RWPE1 (cell line): ENCODE results near the gene MADD.

Source experiments
- CTCF ChIA-PET: fragments of 350-600 bp; sonication (Branson Sonifier 250); formaldehyde crosslinking; extraction: SDS; loops from one replicate; lab custom pipeline; 2021; lab: Yijun Ruan, JAX
- POLR2A ChIA-PET: fragments of 400-600 bp; formaldehyde crosslinking; extraction: SDS; loops from one replicate; lab custom pipeline; 2020; ENCODE audit warnings: antibody characterized with exemption; ENCODE audit not compliant: low non-redundant PET; lab: Yijun Ruan, JAX
- DNase-seq: peaks from one replicate; pipeline ENCODE4 v3.0.0; 2012; ENCODE audit warnings: low spot score
- H3K27ac ChIP-seq: fragments of 450-650 bp; 2 replicates; pipeline ENCODE4 v1.5.1; 2017
- TF ChIP-seq, protein P1 (sequence below): fragments of 450-650 bp; conservative IDR thresholded peaks from 2 replicates; pipeline ENCODE4 v1.5.1; 2017; ENCODE audit warnings: low read depth, mild to moderate bottlenecking

Gene MADD

DNA sequence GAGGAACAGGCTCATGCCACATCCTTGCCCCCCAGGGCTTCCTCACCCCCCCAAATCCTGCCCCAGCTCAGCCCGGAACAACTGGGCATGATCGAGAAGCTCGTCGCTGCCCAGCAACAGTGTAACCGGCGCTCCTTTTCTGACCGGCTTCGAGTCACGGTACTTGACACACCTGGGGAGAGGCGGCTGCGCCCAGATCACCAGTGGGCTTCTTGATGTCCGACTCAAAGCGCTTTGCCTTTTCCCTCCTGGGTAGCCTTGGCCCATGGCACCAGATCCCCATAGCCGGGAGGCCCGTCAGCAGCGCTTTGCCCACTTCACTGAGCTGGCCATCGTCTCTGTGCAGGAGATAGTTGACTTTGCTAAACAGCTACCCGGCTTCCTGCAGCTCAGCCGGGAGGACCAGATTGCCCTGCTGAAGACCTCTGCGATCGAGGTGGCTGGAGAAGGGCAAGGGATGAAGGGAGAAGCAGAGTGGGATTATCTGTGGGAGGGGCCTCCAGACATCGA, 8.6 kb upstream of the MADD start:
- CTCF ChIA-PET = interaction anchor here (1.5 kb wide), 1 partner anchor 94 kb away, joined by 5 read pairs; no protein-coding TSS in a partner anchor
- TF ChIP-seq, protein P1, sequence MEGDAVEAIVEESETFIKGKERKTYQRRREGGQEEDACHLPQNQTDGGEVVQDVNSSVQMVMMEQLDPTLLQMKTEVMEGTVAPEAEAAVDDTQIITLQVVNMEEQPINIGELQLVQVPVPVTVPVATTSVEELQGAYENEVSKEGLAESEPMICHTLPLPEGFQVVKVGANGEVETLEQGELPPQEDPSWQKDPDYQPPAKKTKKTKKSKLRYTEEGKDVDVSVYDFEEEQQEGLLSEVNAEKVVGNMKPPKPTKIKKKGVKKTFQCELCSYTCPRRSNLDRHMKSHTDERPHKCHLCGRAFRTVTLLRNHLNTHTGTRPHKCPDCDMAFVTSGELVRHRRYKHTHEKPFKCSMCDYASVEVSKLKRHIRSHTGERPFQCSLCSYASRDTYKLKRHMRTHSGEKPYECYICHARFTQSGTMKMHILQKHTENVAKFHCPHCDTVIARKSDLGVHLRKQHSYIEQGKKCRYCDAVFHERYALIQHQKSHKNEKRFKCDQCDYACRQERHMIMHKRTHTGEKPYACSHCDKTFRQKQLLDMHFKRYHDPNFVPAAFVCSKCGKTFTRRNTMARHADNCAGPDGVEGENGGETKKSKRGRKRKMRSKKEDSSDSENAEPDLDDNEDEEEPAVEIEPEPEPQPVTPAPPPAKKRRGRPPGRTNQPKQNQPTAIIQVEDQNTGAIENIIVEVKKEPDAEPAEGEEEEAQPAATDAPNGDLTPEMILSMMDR = no peak
- POLR2A ChIA-PET = no interaction called here

DNA sequence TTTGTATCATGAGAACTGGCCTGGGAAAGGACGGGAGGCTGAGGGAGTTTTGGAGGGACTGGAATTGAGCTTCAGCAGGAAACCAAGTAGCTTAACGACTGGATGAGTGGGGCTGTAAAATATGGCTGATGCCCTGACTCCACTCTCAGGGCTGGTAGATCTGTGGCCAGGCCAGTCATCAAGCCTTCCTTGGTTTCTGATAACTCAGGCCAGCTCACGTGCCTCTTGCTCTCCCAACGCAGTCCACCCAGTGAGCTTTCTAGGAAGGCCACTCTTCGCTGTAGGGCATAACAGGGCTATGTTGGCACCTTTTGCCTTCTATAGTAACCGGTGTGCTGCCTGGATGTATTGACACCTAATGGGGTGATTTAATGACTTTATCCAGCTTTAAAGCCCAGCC, 5.8 kb upstream of the MADD start:
- no peak overlapping the region for H3K27ac ChIP-seq
- ChIA-PET CTCF (interaction anchor here (0.5 to 0.7 kb wide), 3 partner anchors 80 to 97 kb away, joined by 3 read pairs; no protein-coding TSS in a partner anchor), POLR2A (interaction anchor here (1.1 kb wide), 1 partner anchor 15 kb away, joined by 4 read pairs; the partner anchor contains the start of gene ACP2)

More for the DNA sequence above, 8.6 kb upstream of the MADD start:
- no peak for DNase-seq
- H3K27ac ChIP-seq = peak overlapping the region; percentile 11; the same call in 1 of the 2 replicates

GRCh38 chr11:47264521-47264920, 5.4 kb upstream of the MADD start:
- peak overlapping the region; percentile 66 for H3K27ac ChIP-seq
- DNase-seq = no peak
- ChIA-PET CTCF (interaction anchor here (0.6 to 0.7 kb wide), 2 partner anchors 80 to 90 kb away, joined by 3 read pairs; no protein-coding TSS in a partner anchor), POLR2A (interaction anchor here (1.1 kb wide), 1 partner anchor 16 kb away, joined by 4 read pairs; the partner anchor contains the start of gene ACP2)
- TF ChIP-seq, protein P1 = no peak

More for the DNA sequence above, 5.8 kb upstream of the MADD start:
- TF ChIP-seq, protein P1 = no peak
- DNase-seq = no peak

- DNase-seq = no peak
- H3K27ac ChIP-seq = peak overlapping the region; percentile 92
- POLR2A ChIA-PET = no interaction called here
- TF ChIP-seq, protein P1 = no peak
- CTCF ChIA-PET = no interaction called here
These were observed 2.1 kb upstream of the MADD start for GRCh38 chr11:47267876-47268275.

- TF ChIP-seq, protein P1 = no peak
- DNase-seq = no peak
- ChIA-PET CTCF (no interaction called here), POLR2A (no interaction called here)
- H3K27ac ChIP-seq = peak overlapping the region; percentile 92
These were observed 1.4 kb upstream of the MADD start for GRCh38 chr11:47268448-47269001.

DNA sequence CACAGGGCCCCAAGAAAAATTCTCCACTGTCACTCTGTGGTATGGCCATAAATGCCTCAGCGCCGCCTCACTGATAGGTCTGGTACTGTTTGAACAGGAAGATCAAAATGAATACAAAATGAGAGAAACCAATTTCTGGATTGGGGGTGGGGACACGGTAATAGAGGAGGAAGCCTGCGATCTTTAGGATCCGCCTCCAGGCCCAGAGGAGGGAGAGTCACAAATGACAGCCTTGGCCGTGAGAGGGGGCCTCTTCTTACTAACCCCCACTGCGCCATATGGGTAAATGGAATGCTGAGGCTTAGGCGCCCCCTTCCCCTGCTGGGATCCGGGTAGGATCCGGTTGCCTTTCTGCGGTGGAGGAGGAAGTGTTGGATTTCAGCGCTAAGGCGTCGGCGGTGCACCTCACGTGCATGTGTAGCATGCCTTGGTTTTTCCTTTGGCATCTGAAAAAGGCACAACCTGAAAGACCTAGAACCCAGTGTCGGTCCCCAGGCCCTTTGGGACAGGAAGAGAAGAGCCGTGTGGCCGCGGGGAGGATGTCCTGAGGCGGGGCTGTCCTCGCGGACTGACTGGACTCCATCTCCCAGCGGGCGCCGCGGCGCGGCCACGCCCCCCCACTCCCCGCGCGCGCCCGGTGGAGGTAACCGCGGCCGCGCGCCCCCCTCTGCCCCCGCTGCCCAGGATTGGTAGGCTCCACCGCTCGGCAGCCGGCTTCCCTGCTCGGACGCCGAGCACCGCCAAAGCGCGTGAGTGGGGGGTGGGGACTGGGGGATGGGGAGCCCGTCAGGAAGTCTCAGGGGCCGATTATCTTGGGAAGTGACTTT, 718 bp upstream of the MADD start:
- CTCF ChIA-PET = no interaction called here

More for the DNA sequence above, 718 bp upstream of the MADD start:
- POLR2A ChIA-PET = no interaction called here
- TF ChIP-seq, protein P1 = 0 out of 2 replicates have a peak, but pooled peaks have one; percentile 11
- DNase-seq = peak; percentile 90
- peak overlapping the region; percentile 92 for H3K27ac ChIP-seq
